GM12874 (cell line): ENCODE measurements around the gene CSRNP3.

Source experiments
- TF ChIP-seq, protein P1 (sequence below): IDR thresholded peaks from 2 replicates; pipeline ENCODE4 v1.5.1; 2011; ENCODE audit warnings: low read depth, mild to moderate bottlenecking, control low read depth, low read length, moderate library complexity; ENCODE audit not compliant: insufficient read depth

The CSRNP3 gene

GRCh38 chr2:165470361-165470760 is 863 bp downstream of the CSRNP3 start:
- TF ChIP-seq, protein P1, sequence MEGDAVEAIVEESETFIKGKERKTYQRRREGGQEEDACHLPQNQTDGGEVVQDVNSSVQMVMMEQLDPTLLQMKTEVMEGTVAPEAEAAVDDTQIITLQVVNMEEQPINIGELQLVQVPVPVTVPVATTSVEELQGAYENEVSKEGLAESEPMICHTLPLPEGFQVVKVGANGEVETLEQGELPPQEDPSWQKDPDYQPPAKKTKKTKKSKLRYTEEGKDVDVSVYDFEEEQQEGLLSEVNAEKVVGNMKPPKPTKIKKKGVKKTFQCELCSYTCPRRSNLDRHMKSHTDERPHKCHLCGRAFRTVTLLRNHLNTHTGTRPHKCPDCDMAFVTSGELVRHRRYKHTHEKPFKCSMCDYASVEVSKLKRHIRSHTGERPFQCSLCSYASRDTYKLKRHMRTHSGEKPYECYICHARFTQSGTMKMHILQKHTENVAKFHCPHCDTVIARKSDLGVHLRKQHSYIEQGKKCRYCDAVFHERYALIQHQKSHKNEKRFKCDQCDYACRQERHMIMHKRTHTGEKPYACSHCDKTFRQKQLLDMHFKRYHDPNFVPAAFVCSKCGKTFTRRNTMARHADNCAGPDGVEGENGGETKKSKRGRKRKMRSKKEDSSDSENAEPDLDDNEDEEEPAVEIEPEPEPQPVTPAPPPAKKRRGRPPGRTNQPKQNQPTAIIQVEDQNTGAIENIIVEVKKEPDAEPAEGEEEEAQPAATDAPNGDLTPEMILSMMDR = no peak

- TF ChIP-seq, protein P1 = no peak
These were observed 2.0 kb downstream of the CSRNP3 start for GRCh38 chr2:165471349-165471950.

GRCh38 chr2:165472922-165473321 is 3.4 kb downstream of the CSRNP3 start:
- TF ChIP-seq, protein P1 = no peak

- TF ChIP-seq, protein P1 = no peak
These were observed 5.2 kb downstream of the CSRNP3 start for GRCh38 chr2:165474619-165475276.

DNA sequence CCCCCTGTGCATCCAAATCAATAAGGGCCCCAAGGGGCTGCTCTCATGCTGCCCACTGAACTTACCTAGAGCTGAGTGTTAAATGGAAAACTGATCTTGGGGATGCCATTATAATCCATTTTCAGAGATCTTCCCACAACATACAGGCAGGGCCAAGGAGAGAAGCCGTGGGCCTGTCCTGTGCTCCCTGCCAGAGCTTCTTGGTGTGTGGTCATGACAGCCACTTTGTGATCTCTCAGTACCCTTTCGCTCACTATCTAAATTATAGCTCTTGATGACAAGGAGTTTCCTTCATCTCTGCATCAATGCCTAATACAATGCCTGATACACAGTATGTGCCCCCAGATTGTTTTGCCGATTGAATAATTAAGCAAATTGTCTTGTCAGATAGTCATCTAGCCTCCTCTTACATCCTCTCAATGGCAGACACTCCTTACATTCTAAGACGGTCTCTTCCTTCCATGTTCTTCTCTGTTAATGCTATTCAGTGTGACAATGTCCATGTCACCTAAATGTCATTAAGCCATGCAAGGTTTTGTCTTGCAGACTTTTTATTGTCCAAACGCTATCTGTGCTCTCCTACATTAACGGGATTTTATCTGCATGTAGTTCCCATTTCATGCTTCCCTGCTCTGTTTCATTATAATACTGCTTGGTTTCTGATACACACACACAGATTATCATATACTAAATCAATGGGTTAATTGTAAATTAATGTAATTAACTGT is 5.9 kb downstream of the CSRNP3 start:
- TF ChIP-seq, protein P1 = no peak

DNA sequence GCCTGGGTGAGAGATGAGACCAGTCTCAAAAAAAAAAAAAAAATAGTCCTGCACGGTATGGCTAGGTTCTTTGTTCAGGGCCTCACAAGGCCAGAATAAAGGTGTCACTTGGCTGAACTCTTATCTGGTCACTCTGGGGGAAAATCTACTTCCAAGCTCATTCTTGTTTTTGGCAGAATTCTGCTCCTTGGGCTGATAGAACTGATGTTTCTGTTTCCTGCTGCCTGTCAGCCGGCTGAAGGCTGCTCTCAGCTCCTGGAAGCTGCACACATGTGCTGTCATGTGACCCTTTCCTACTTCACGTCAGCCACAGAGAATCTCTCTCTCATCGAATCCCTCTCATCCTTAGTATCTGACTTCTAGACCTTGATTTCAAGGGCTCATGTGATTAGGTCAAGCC is 10.4 kb downstream of the CSRNP3 start:
- TF ChIP-seq, protein P1 = no peak

DNA sequence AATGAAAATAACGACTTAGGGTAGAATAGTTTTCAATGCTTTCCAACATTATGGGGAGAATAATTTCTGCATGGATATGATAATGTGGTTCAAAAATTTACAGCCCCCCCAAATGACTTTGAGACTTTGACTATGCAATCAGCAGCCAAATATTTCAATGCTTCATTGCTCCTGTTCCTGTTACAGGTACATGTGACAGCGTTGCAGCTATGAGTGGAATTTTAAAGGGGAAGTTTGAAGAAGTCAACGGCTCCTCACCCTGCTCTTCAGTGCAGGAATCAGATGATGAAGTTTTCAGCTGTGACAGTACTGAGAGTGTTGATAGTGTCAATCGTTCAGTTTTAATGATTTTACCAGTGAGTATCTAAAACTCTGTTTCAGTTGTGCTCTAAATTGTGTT is 25.1 kb downstream of the CSRNP3 start:
- TF ChIP-seq, protein P1 = no peak
